HFF-Myc (cell line): ENCODE results near the gene PPP1R14B.
A peak's percentile ranks its signal among the peaks of the same experiment; 100 is the strongest.

Source experiments
- DNase-seq: peaks from one replicate; pipeline ENCODE4 v3.0.0-alpha.2; 2011; ENCODE audit warnings: low read depth; ENCODE audit errors: extremely low read depth
- H3K4me3 ChIP-seq: replicated peaks from 2 replicates; pipeline ENCODE4 v1.5.1; 2011; ENCODE audit warnings: low read depth, mild to moderate bottlenecking, control low read depth, low read length
- TF ChIP-seq, protein P1 (sequence below): IDR thresholded peaks from 2 replicates; pipeline ENCODE4 v1.5.1; 2012; ENCODE audit warnings: mild to moderate bottlenecking, low read depth, low read length, control low read depth; ENCODE audit errors: missing control alignments

Gene PPP1R14B

DNA sequence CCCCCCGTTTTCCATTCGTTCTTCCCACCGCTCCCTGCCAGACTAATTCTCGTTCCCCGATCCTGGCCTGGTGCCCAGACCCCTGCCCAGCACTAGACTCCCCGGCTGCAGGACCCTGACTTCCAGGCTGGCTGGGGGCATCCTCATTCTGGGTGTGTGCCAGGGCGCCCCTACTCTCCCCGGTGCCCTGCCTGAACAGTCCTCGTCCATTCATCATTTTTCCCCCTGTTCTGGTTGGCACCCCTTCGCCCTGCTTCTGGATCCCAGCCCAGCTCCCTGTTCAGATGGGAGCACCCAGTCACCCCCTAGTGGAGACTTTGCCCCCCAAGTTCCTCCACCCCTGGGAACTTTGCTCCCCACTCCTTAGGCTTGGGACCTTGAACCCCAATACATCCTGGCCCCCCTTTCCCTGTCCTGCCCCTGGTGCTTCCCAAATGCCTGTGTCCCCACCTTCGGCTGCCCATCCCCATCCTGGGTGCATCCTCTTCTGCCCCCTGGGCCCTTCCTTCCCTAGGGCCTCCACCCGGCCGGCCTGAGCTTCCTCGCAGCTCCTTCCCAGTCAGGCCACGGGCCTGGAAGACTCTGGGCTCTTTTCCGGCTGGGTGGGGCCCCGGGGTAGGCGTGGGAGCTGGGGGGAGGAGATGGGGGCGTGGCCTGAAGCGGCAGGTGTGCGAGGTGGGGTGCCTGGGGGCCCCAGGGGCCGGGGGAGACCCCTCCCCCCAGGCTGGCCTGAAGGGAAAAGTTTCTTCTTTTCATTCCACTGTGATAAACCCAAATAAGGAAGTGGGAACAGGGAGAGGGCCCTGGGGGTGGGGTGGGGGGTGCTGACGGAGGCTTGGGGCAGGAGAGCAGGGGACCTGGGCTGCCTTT is 5.5 kb upstream of the PPP1R14B start:
- no peak for DNase-seq

GRCh38 chr11:64251753-64252002 is 4.9 kb upstream of the PPP1R14B start:
- TF ChIP-seq, protein P1, sequence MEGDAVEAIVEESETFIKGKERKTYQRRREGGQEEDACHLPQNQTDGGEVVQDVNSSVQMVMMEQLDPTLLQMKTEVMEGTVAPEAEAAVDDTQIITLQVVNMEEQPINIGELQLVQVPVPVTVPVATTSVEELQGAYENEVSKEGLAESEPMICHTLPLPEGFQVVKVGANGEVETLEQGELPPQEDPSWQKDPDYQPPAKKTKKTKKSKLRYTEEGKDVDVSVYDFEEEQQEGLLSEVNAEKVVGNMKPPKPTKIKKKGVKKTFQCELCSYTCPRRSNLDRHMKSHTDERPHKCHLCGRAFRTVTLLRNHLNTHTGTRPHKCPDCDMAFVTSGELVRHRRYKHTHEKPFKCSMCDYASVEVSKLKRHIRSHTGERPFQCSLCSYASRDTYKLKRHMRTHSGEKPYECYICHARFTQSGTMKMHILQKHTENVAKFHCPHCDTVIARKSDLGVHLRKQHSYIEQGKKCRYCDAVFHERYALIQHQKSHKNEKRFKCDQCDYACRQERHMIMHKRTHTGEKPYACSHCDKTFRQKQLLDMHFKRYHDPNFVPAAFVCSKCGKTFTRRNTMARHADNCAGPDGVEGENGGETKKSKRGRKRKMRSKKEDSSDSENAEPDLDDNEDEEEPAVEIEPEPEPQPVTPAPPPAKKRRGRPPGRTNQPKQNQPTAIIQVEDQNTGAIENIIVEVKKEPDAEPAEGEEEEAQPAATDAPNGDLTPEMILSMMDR, result no peak
- no peak for DNase-seq
- H3K4me3 ChIP-seq, result peak overlapping the region; percentile 84

More for the DNA sequence above, 5.5 kb upstream of the PPP1R14B start:
- TF ChIP-seq, protein P1, result peak; percentile 58
- H3K4me3 ChIP-seq, result peak overlapping the region; percentile 84

- TF ChIP-seq, protein P1, result peak; percentile 52
- H3K4me3 ChIP-seq, result peak within 1 kb of the TSS; percentile 84
- no peak for DNase-seq
Observed at GRCh38 chr11:64251016-64251752, 4.4 kb upstream of the PPP1R14B start, which contains the start of gene PLCB3. PLCB3 (plus strand) TSS chr11:64251530; CDS start chr11:64251650, 120 bp downstream.

DNA sequence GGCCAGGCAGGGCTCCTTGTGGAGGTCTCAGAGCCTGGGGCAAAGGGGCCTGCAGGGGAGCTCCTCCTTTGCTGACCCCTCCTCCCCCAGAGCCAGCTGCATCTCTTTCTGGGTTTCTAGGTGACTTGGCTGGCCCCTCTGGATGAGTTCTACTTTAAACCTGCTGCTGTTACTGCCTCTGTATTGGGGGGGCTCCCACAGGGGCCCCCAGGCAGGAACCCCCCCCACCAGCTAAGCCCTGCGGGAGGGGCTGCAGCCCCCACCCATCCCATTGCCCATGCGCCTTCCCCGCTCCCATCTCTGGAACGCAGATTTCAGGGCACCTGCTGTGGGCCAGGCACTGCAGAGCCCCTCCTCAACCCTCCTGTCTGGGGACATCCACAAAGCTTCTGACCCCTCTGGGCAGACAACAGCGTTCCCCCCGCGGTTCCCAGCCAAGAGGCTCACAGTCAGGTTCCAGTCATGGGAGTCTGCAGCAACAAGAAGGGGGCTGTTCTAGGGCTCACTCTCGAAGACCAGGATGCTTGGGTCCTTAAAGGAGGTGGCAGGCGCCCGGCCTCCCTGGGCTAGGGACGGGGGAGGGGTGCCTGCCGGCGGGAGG is 3.8 kb upstream of the PPP1R14B start:
- DNase-seq, result no peak
- TF ChIP-seq, protein P1, result no peak
- H3K4me3 ChIP-seq, result peak overlapping the region; percentile 49

- no peak overlapping the region for H3K4me3 ChIP-seq
- no peak for DNase-seq
- TF ChIP-seq, protein P1, result no peak
Observed at GRCh38 chr11:64249563-64250414, 3.0 kb upstream of the PPP1R14B start.

DNA sequence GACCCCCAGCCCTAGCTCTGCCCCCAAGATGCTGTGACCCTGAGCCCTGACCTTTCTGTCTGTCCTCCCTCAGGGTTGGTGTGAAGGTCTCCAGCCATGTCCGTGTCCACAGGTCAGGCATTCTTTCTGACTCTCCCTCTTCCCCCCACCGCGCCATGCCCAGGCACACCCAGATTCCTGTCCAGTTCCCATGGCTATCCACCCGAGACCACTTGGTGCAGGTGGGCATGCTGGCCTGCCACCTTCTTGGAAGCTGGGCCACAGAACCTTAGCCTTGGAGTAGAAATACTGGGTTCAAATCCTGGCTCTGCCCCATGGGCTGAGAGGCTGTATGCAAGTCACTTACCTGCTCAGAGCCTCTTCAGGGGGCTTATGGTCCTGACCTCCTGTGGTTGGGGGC is 2.3 kb upstream of the PPP1R14B start:
- TF ChIP-seq, protein P1, result no peak
- no peak overlapping the region for H3K4me3 ChIP-seq
- DNase-seq, result no peak
